Testis (tissue), 2 donors: ENCODE data around the gene SERTAD1.

Experiments
- POLR2A ChIP-seq: fragments of 450-650 bp; IDR thresholded peaks from one replicate; pipeline ENCODE4 v1.6.1; 2017; ENCODE audit warnings: antibody characterized with exemption, mild to moderate bottlenecking, moderate library complexity
- TF ChIP-seq, protein P1 (sequence below), 3 experiments: fragments of 450-650 bp in 2 of 3; fragments of 200-600 bp in 1 of 3; sonication (generic) in 1 of 3; IDR thresholded peaks; one replicate each; pipeline ENCODE4 v1.5.1; 2016 to 2019; ENCODE audit warnings: antibody characterized with exemption in 3 of 3, mild to moderate bottlenecking in 2 of 3, moderate library complexity in 1 of 3

DNA sequence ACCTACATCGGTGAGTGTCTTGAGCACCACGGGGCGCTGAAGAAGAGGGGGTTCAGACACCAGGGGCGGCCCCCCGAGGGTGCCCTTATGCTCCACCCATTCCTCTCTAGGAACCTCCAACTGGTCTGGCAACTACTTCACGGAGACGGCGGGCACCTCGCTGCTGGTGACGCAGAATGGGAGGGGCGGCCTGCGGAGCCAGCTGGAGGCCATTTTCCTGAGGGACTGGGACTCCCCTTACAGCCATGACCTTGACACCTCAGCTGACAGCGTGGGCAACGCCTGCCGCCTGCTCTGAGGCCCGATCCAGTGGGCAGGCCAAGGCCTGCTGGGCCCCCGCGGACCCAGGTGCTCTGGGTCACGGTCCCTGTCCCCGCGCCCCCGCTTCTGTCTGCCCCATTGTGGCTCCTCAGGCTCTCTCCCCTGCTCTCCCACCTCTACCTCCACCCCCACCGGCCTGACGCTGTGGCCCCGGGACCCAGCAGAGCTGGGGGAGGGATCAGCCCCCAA lies 47.9 kb downstream of the SERTAD1 start:
- TF ChIP-seq, protein P1, sequence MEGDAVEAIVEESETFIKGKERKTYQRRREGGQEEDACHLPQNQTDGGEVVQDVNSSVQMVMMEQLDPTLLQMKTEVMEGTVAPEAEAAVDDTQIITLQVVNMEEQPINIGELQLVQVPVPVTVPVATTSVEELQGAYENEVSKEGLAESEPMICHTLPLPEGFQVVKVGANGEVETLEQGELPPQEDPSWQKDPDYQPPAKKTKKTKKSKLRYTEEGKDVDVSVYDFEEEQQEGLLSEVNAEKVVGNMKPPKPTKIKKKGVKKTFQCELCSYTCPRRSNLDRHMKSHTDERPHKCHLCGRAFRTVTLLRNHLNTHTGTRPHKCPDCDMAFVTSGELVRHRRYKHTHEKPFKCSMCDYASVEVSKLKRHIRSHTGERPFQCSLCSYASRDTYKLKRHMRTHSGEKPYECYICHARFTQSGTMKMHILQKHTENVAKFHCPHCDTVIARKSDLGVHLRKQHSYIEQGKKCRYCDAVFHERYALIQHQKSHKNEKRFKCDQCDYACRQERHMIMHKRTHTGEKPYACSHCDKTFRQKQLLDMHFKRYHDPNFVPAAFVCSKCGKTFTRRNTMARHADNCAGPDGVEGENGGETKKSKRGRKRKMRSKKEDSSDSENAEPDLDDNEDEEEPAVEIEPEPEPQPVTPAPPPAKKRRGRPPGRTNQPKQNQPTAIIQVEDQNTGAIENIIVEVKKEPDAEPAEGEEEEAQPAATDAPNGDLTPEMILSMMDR (IDR thresholded peaks at IDR 0.05) = no peak
- TF ChIP-seq POLR2A = no peak
